Measurements from ENCODE around the gene SPEG.

Gene SPEG

DNA sequence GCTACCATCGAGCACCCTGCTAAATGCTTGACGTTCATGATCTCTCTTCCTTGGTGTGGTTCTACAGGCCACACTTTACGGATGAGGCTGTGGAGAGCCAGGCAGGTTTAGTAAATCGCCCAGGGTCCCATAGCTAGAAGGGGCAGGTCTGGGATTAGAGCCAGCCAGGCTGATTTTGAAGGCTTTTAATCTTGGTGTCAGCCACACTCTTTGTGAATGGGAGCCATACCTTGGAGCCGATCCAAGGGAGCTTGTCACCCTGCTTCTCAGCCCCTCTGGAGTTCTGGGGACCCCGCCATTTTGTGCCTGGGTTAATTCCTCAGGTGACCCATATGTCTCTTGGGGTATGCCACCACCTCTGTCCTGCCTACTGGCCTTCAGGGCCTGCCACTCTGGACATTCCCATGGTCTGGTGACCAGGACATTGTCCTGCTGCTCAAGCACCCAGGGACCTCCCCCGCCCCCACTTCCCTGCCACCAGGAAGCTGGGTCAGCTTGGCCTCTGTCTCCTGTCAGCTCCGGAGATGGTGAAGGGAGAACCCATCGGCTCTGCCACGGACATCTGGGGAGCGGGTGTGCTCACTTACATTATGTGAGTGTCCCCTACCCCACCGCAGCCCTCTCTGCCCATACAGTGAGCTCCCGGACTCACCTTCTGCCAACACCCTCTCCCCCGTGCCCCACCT, 56.8 kb downstream of the SPEG start:
- H3K4me3 ChIP-seq (ENCODE audit: low read length) = no peak overlapping the region
- DNase-seq (ENCODE audit: low read depth) = no peak
- TF ChIP-seq, protein P1, sequence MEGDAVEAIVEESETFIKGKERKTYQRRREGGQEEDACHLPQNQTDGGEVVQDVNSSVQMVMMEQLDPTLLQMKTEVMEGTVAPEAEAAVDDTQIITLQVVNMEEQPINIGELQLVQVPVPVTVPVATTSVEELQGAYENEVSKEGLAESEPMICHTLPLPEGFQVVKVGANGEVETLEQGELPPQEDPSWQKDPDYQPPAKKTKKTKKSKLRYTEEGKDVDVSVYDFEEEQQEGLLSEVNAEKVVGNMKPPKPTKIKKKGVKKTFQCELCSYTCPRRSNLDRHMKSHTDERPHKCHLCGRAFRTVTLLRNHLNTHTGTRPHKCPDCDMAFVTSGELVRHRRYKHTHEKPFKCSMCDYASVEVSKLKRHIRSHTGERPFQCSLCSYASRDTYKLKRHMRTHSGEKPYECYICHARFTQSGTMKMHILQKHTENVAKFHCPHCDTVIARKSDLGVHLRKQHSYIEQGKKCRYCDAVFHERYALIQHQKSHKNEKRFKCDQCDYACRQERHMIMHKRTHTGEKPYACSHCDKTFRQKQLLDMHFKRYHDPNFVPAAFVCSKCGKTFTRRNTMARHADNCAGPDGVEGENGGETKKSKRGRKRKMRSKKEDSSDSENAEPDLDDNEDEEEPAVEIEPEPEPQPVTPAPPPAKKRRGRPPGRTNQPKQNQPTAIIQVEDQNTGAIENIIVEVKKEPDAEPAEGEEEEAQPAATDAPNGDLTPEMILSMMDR (IDR thresholded peaks at IDR 0.05; ENCODE audit: insufficient read depth, low read depth, low read length, missing control alignments) = no peak

DNA sequence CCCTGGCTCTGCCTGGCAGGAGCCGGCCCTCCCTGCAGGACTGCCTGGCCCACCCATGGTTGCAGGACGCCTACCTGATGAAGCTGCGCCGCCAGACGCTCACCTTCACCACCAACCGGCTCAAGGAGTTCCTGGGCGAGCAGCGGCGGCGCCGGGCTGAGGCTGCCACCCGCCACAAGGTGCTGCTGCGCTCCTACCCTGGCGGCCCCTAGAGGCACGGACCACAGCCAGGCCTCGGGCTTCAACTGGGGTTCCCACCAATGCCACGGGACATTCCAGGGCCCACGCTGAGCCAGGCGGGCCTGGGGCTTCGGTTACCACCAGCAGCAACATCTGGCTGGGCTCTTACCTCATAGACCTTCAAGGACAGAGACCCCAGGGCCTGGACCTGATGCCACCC, 57.9 kb downstream of the SPEG start:
- no peak for DNase-seq (ENCODE audit: low read depth)
- H3K4me3 ChIP-seq (ENCODE audit: low read length) = no peak overlapping the region
- TF ChIP-seq, protein P1 (IDR thresholded peaks at IDR 0.05; ENCODE audit: insufficient read depth, low read depth, low read length, missing control alignments) = no peak

DNA sequence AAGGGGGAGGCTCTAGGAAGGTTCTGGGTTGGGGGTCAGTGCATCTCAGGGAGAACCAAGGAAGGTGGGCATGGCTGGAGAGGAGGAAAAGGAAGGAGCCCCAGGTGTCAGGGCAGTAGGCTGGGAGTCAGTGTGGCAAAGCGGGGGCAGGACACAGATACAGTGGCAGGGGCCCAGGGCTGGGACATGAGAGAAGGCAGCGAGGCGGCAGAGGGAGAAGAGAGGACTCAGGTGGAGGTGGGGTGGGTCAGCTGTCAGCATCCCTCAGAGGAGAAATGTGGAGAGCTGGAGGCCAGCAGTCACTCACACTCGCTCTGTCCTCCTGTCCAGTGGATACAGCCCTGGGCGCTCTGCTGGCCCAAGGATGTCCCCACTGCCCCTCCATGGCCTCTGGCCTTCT, 58.4 kb downstream of the SPEG start:
- no peak for DNase-seq (ENCODE audit: low read depth)
- TF ChIP-seq, protein P1 (IDR thresholded peaks at IDR 0.05; ENCODE audit: insufficient read depth, low read depth, low read length, missing control alignments) = no peak
- H3K4me3 ChIP-seq (ENCODE audit: low read length) = no peak overlapping the region

DNA sequence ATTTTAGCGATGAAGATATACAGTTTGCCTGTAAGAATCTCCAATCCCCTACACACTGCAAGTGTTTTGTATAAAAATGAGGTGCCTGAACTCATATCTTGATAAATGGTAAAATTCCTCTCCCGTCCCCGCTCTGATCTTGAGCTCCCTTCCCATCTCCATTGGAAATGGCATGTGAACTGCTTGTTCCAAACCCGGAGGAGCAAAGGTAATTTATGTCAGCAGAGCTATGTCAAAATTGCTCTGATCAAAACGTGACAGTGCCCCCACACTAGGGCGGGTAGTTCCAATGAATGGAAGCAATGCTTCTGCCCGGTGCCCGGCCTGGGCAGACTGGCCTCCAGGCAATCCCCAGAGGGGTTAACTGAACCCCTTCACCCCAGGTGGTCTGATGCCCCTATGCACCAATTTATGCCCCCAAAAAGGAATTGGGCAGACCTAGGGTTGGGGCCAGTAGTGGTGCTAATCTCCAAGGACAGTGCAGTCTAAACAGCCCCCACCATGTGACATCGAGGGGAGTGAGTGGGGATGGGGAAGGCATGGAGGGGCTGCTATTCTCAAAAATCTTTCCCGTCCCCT, 60.4 kb downstream of the SPEG start:
- H3K4me3 ChIP-seq (ENCODE audit: low read length) = no peak overlapping the region
- TF ChIP-seq, protein P1 (IDR thresholded peaks at IDR 0.05; ENCODE audit: insufficient read depth, low read depth, low read length, missing control alignments) = no peak
- no peak for DNase-seq (ENCODE audit: low read depth)

DNA sequence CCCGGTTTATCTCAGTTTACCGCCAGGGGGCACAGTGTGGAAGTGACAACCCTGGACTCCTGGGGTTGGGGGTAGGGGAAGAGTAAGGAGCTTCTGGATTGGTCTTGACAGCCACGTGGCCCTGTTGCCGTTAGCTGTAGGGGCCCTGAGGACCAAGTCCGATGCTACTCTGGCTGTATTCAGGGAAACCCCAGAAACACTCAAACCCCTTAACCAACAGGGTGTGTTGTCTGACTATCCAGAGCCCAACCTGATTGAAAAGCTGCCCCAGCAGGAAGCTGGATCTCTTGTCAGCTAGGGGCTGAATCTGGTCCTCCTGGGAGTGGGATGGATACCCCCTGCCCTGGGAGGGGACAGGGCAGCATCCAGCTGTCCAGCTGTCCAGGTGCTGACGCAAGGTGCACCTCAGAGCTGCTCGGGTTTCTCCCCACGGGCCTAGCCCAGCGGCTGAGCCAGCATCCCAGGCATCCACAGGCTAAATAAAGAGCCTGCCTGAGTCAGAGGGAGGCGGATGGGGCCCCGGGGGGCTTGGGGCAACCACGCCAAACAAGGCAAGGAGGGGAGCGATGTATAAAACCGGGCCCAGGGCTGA, 61.0 kb downstream of the SPEG start:
- peak; percentile 64 for DNase-seq (ENCODE audit: low read depth)
- TF ChIP-seq, protein P1 (IDR thresholded peaks at IDR 0.05; ENCODE audit: insufficient read depth, low read depth, low read length, missing control alignments) = peak; percentile 62
- H3K4me3 ChIP-seq (ENCODE audit: low read length) = no peak overlapping the region

DNA sequence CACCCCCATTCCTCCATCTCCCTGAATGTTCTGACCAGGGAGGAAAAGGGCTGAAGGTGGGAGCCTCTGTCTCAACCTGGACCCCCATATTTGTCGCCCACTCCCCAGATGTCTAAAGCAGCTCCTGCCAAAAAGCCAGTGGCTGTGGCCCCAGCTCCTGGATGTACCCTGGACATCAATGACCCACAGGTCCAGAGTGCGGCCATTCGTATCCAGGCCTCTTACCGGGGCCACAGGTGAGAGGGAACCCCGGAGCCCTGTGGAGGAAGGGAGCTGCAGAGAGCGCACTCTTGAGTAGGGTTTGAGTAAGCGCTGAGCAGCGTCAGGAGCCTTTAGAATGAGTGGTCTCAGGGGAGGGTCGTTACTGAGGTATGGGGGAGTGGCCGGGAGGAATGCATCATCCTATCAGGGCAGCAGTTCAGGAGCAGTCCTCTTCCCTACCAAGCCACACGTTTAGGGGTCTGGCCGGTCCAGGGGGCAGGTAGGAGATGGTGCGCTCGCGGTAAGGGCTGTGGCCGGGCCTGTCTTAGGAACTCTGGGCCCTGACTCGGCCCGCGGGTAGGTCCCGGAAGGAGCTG, 61.7 kb downstream of the SPEG start:
- no peak overlapping the region for H3K4me3 ChIP-seq (ENCODE audit: low read length)
- DNase-seq (ENCODE audit: low read depth) = no peak
- TF ChIP-seq, protein P1 (IDR thresholded peaks at IDR 0.05; ENCODE audit: insufficient read depth, low read depth, low read length, missing control alignments) = no peak
